Stimulated activated CD4-positive, alpha-beta T cell treated with anti-CD3 and anti-CD28 coated beads, Interleukin-15, amount 100 ng/mL, for 48 hours (primary cell): ENCODE results near the gene TOPAZ1.
"Not testable (repeated sequence)": the region's sequence is repeated elsewhere in the genome, so short reads cannot be mapped to it uniquely, and the experiment has no call there.

Experiments used
- DNase-seq, 2 donors: peaks; one replicate each; pipeline ENCODE4 v3.0.0-alpha.2; 2020; ENCODE audit warnings: low read depth in 2 of 2

TOPAZ1 gene

DNA sequence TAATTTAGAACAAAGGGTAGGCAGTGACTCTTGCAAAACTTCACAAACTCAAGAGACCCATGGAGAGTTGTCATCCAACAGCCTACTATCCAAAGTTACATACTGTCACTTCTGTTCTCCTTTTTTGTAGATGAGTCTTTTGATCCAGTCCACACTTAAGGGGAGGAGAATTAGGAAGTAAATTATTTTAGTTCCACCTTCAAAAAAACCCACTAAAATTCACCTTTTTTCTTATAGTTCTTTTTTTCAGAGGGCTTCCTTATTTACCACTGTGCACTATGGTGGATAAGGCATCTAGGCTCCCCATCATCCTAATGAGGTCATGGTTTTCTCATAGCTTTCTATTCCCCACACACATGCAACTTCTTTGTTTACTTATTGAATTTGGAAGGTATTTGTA is 88.3 kb downstream of the TOPAZ1 start:
- DNase-seq, result no peak

DNA sequence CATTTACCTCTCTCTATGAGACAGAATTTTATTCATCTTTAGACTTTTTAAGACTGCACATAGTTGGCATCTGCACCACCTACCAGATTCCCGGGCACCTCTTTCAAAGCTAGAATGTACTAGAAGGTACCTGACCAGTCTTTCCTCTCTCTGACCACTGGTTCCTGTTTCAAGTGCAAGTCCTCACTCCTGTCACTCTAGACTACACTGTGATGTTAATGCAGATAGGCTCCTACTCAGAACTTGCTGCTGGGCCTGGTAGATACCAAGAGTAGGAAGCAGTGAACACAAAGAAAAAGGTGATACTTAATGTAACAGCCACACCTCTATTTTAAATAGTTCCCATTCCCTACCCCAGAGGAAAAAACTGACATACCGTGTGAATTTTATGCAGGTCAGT is 88.8 kb downstream of the TOPAZ1 start:
- DNase-seq, result no peak

DNA sequence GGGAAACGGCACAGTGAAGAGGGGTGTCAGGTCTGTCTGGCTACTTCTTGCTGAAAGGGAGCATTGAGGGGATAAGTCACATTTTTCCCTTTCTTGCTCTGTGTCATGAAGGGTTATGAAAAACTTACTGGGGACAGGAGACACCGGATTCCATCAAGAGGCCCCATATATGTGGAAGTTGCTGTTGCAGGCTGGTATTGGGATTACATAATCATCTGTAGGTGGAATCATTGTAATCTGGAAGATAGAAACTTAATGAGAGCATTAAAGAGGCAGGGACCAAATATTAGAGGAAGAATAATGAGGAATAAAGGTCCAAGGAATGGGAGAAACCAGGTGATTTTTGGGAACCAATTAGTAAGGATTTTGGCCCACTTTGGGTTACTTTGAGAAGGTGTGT is 92.6 kb downstream of the TOPAZ1 start:
- no peak for DNase-seq

DNA sequence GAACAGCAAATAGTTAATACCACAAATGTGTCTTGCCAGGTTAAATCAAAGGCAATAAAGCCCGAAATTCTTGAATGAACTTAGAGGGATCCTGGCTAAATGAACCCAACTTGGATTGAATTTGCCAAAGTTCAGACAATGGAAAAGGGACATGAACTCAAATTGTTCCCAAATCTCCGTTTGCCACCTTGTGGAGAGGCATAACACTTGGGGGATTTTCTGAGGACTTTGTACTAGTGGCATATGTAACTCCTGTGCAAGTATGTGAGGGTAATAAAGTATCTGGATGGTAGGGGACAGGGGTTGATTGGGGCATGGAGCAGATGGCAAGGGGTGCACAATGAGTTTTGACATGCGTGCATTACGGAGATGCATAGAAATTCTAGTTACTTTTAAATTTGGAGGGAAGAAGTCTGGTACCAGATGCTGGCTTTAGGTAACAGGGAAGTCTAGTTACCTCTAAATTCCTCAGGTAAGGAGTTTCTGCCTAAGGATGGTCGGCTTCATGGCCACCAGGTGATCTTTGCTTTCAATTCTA is 95.6 kb downstream of the TOPAZ1 start:
- no peak for DNase-seq

DNA sequence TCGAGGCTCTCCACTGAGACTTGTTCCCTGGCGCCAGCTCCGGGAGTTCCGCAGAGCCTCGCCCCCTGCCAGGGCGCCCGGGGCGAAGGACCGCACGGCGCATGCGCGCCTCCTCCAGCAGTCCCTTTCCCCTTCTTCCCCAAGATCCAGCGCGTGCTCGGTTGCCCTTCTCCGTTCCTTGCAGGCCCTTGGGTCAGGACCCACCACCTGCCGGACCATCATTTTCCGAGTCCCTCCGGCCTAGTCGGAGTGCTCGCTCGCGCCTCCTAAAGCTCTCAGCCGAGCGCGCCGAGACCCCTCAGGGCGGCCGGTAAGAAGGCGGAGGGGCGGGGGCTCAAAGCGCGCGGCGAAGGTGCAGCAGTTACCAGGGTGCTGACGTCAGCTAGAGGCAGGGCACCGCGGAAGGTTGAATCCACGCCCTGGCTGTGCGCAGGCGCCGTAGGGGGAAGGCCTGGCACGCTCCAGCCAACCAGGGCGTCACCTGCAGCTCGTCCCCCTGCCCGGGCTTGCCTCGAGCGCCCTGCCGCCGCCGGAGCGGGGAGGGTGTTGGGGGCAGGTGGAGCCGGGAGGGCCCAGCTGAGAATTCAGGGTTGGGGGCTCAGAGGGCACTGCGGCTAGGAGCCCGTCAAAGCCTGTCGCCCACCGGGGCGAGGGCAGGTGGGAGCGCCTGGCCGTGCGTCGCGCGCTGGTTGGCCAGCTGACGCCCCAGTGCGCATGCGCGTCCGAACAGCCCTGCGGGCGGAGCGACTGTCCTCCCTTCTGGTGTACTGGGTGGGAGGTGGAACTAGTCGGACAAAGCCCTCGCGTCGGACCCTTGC is 96.5 kb downstream of the TOPAZ1 start, which contains the start of gene TCAIM:
TCAIM (plus strand) TSS at position 757 of the 818 bp plus-strand sequence. CDS start 16,017 bp downstream, outside the sequence.
- peak; percentile 97 to 98 for DNase-seq

DNA sequence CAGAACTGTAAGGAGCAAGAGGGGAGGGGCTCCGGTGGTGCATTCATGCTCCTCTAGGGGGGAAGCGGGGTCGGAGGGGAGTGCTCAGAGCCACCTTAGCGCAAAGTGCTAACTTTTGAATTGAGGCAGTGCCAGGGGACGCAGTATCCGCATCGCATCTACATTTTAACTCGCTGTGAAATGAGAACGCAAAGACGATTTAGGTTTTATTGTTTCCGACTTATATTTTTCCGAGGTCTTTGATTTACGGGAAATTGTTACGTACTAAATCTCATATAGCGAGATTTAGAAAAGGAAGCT is 97.1 kb downstream of the TOPAZ1 start:
- DNase-seq, result no peak

DNA sequence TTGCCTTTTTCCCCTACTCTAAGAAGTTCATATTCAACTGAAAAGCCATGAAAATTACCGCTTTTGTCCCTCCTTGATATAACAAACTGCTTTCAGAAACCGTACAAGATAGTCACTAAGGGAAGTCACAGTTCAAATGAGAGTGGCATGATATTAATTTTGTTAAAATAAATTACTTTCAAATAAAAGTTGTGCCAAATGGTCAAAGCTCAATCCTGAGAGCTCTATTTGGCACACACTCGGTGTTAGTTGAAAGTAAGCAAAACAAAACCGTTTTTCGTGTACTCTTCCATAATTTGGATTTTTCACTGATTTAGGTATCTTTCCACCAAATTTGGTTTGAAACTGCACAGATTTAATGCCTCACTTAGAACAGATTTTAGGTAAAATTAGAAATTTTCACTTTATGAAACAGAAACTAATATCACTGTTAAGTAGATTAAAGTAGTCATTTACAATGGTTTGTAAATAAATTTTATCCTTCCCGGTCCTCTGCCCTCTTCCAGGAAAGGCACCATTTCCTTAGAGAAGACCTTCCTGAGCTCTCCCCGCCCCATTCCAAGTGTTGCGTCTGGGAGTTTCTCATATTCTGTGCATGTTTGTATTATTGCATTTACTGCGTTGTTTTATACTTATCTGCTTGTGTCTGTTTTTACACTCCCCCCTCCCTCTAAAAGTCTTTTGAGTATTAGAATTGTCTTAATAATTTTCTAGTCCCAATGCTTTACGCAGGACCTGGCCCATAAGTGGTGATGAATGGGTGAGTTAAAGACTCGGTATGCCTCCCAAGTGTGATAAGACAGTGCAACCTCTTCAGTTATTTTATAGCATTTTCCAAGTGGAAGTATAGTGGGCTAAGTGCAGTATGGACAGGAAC is 97.7 kb downstream of the TOPAZ1 start:
- no peak for DNase-seq

DNA sequence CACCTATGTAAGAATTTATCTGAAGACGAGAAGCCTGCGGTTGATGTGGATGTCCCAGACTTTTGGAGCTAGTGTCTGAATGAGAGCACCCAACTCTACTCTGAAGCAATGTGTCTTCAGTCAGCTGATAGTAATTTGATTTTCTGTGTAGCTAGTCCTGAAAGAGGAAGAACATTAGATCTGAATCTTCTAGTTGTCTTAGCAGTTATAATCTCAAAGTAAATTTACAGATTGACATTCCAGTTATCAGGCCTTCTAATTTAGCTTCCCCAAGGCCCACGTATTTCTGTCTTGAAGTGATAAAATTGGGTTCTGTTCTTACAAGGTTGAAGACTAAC is 98.3 kb downstream of the TOPAZ1 start:
- no peak for DNase-seq

DNA sequence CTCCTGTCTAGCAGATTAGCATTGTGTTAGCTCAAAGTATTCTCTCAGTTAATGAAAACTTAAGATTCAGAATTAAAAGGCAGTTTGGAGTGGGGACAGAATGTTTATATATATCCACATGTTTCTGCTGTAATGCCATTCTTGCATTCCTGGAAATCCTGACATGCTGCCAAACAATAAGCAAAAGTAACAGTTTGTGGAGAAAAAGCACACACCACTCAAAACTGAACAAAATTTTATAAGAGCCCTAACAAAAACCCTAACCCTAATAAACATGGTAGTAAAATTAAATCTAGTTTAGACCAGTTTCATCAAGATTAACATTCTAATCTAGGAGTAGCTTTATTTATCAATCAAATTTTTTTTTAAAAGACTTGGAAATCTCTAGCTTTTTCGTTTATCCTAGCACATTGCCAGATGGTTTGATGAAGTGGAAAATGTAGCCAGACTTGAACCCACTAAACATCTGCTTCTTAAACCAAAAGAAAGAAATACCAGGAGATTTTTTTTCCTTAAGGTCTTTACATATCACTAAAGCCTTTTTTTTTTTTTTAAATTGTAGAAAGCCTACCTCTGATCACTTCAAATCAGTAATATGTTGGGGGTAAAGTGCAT is 100.6 kb downstream of the TOPAZ1 start:
- DNase-seq, result no peak

DNA sequence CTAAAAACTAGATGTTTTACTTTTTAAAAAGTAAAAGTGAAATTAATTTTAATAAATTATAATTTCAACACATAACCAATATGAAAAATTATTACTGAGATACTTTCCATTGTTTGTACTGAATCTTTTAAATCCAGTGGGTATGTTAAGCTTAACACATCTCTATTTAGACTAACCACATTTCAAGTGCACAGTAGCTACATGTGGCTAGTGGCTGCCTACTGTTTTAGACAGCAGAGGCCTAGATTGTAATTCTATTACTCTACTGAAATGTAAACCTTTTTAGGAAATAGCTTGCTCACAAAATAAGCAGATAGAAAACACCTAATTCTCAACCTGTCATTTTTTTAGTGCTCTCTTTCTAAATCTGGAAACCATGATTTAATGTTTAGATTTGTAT is 101.7 kb downstream of the TOPAZ1 start:
- DNase-seq, result no peak

DNA sequence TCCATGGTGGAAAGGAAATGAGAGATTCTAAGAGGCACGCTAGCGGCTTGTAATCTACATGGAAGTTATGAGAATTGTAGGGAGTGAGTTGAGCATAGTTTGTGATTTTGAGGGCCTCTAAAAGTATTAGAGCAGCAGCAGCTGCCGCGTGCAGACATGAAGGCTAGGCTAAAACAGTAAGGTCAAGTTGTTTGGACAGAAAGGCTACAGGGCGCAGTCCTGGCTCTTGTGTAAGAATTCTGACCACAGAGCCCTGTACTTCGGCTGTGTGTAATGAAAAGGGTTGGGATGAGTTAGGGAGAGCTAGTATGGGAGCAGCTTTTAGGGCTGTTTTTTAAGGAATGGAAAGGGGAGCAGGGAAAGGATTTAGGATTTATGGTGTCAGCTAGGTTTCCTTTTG is 104.9 kb downstream of the TOPAZ1 start:
- DNase-seq, result not testable (repeated sequence)

DNA sequence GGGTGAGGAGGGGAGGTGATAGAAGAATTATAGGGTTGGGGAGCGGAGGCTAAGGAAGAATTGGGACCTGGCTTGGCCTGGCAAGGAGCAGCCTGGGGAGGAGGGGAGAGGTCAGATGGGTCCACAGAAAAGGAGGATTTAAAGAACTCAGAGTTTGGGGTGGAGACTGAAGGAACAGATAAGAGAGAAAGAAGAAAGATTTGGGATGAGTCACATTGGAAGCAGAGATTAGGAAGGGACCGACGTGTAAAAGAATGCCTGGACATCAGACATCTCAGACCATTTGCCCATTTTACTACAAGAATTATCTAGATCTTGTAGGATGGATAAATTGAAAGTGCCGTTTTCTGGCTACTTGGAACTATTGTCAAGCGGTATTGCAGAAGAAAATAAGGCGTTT is 107.3 kb downstream of the TOPAZ1 start:
- DNase-seq, result no peak

DNA sequence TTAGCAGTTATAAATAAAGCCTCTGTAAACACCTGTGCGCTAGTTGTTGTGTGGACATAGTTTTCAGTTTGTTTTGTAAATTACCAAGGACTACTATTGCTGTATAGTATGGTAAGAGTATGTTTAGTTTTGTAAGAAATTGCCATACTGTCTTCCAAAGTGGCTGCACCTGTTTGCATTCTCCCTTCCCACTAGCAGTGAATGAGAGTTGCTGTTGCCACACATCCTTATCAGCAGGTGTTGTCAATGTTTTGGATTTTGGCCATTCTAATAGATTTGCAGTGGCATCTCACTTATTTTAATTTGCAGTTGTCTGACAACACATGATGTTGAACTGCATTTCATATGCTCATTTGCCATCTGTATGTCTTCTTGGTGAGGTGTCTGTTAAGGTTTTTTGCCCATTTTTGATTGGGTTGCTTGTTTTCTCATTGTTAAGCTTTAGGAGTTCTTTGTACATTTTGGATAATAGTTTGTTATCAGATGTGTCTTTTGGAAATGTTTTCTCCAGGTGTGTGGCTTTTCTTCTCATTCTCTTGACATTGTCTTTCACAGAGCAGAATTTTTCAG is 111.8 kb downstream of the TOPAZ1 start:
- no peak for DNase-seq

DNA sequence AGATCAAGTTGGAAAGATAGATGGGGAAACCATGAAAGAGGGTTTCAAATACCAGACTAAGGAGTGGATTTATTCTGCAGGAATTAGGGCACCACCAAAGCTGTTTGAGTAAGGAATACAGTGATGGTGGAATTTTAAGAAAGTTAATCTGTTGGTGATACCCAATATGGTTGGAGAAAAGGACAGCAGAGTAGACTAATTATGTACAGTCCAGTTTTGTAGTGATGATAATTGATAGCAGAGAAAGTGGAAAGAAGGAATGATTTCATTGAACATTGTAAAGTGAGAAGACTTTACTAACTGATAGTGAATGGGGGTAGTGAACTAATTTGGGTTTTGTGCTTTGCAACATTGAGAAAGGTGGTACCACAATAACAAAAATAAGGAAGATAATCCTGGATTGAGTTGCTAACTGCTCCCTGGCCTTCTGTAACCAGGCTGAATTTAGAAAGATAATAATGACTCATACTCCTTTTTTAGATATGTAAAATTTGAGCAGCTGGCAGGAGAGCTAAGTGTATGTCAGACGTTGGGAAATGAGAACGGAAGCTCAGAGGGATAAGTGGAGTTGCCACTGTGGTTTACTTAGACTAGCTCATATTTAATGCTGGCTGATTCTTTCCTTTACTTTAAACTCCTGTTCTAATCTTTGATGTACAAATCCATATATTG is 113.8 kb downstream of the TOPAZ1 start:
- DNase-seq, result no peak

DNA sequence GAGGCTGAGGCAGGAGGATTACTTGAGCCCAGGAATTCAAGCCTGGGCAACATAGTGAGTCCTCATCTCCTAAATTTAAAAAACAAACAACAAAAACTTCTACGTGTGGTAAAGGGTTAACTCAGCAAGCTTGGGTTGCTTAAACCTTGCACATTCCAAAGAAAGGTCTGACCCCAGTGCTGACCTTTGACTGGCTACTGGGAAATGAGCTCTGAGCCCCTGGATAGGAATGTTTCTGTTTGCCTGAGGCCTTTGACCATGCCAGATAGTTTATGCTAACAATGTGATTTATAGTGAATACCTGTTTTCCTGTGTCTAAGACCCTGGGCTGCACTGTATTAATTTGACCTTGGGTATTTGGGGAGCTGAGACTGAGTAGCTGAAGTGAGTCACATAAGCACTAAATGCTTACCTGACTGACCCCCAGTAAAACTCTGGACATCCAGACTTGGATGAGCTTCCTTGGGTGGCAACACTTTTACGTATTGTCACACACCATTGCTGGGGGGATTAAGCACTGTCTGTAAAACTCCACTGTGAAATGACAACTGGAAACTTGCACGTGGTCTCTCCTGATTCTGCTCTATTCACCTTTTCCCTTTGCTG is 117.6 kb downstream of the TOPAZ1 start:
- DNase-seq, result no peak

DNA sequence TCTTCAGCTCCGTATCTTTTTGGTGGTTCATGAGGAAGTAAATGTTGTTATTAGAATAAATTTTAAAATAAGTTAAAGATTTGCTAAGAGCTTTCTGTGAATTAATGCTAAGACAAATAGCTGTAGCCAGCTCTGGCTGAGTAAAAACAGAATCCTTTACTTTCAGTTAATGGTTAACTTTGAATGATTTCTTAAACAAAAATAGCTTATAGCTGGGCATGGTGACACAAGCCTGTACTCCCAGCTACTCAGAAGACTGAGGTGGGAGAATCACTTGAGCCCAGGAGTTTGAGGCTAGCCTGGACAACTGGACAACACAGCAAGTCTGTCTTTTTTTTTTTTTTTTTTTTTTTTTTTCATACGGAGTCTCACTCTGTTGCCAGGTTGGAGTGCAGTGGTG is 121.9 kb downstream of the TOPAZ1 start:
- no peak for DNase-seq

DNA sequence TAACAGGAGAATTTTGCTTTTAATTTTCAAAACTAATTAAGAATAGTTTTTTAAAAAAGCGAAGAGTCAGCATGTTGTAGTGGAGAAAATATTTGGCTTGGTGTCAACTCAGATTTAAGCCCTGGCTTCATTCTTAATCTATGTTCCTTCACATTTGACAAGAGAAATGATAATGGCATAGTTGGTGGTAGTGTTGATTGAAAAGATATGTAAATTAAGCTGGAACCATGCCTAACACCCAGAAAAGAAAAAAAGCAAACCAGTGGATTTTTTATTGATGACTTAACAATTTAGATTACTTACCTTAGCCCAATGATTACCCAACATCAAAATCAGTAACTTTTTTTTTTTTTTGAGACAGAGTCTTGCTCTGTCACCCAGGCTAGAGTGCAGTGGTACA is 124.3 kb downstream of the TOPAZ1 start:
- DNase-seq, result no peak

DNA sequence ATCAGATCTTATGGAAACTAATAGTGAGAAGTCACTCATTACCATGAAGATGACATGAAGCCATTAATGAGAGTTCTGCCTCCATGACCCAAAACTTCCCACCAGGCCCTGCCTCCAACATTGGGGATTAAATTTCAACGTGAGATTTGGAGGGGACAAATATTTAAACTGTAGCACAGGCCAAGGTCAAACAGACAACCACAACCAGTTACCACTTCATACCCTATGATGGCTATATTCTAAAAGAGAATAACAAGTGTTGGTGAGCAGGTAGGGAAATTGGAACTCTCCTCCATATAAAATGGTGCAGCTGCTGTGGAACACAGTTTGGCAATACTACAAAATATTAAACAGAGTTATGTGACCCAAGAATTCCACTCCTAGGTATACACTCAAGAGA is 133.8 kb downstream of the TOPAZ1 start:
- DNase-seq, result no peak
